Left cardiac atrium (tissue), 4 donors: ENCODE data around the gene VDR. TPM values are rescaled to one million over a fixed set of nuclear protein-coding genes. Genes with fewer than 3 reads are reported as not detected.

Experiments used
- ATAC-seq, 2 donors: fragments of 200-7000 bp; cut with Tn5 transposase; one replicate each; pipeline ENCODE4 v1.9.1; 2020; ENCODE audit warnings: mild to moderate bottlenecking in 2 of 2, moderate library complexity in 2 of 2
- DNase-seq: peaks from one replicate; pipeline ENCODE4 v3.0.0-alpha.2; 2020
- intact Hi-C, 2 donors: fragments of 100-400 bp; cut with DNase I; formaldehyde crosslinking; loops; one replicate each; pipeline versions ENCODE4 v1.14.1 to v1.15.1; 2022 to 2023
- total RNA-seq, 2 donors: library from RNA; stranded (reverse); fragmentation: NEBNext Ultra II Directional; extraction: Animal tissue kit (Norgen Biotek cat#: 25700); gene quantifications; one replicate each; pipeline ENCODE4 v1.2.1, GENCODE V29; 2021
- donor health status: DM: no; HTN: yes; CAD: no.
- donor health status: DM: no; HTN: yes; CAD: no; lungs with severe emphysema.
- donor health status: DM: yes; HTN: yes; CAD: no.
- donor health status: Dilated cardiomyopathy.

Gene VDR
- total RNA-seq, 2 donors from 2014 or later = 0.74 to 3.1 TPM

GRCh38 chr12:47938093-47938492 lies 33.3 kb upstream of the VDR start:
- no peak for DNase-seq
- ATAC-seq = no peak
- intact Hi-C loops = no loop called here

- DNase-seq (peak; percentile 56), ATAC-seq (peak; percentile 78 to 81)
- intact Hi-C loops = no loop called here
Measured at GRCh38 chr12:47935184-47935583, 30.4 kb upstream of the VDR start.

DNA sequence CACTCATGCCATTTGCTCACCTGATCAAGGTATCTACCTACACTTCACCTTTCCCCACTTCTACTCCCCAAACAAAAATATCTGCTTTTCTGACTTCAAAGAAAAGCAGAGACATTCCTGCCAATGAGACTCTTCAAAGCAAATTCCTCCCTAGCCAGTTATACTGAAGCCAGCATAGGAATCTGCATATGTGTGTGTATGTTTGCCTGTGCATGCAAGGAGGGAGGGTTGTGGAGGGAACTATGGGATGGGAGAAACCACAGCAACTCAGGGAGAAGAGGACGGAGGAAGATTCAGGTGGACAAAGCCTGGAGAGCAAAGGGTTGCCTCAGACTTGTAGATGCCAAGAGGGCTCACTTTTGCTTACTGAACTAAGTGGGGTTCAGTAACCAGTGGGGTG lies 26.4 kb upstream of the VDR start:
- ATAC-seq = no peak
- intact Hi-C loops = no loop called here
- no peak for DNase-seq

DNA sequence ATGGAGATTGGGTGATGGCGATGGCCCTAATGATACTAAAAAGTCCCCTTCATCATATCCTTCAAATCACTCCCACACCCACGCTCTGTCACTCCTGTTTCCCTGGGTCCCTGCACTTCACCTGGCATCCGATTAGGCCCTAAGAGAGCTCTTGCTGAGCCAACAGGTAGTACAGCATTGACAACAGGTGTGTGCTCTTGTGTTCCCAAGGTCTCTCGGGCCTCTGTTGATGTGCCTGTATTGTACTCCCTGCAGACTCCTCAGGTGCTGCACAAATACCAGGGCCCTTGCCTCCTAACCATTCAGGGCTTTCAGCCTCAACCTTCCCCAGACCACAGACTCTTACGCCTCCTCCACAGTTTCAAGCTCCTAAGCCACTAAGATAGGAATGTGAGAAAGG lies 25.8 kb upstream of the VDR start:
- no peak for DNase-seq
- no peak for ATAC-seq
- intact Hi-C loops = no loop called here

DNA sequence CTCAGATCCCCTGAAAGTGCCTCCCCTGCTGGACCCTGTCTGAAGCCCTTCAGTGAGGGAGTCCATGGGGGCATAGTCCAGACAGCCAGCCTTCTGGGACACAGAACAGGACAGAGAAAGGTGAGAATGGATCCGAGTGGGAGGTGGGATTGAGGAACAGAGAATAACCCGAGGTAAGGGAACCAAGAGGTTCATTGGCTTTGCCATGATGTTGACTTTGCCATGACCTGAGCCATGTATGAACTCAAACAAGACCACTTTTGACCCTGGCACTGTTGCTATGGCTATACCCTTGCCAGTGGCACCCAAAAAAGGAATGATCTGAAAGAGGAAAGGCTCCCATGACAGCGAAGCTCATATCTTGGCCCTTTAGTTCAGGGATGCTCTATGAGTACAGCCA lies 22.6 kb upstream of the VDR start:
- DNase-seq = no peak

DNA sequence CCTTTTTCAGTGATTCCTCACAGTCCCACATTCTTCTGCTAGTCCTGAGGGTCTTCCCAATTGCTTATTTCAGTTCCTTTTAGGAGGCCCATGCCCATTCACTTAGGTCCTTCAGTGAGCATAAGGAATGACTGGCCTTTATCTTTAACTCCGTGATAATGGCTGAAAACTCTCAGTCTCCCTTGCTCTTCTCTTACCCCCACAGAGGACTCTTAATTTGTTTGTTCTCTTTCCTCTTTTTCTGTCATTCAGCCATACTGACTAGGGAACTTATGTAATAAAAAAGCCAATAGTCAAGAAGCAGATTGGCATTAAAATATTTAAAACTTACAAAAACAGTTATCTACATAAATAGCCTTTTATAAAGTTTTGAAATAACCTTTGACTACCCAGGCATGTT lies 17.1 kb upstream of the VDR start:
- no peak for DNase-seq
- intact Hi-C loops = no loop called here
- ATAC-seq = no peak

More for the DNA sequence above, 22.6 kb upstream of the VDR start:
- intact Hi-C loops = no loop called here
- ATAC-seq = no peak

- ATAC-seq = no peak
- intact Hi-C loops = no loop called here
- DNase-seq = no peak
Measured at GRCh38 chr12:47920913-47921312, 16.1 kb upstream of the VDR start.

- ATAC-seq = no peak
- DNase-seq = no peak
- intact Hi-C loops = no loop called here
Measured at GRCh38 chr12:47913081-47913480, 8.3 kb upstream of the VDR start.

DNA sequence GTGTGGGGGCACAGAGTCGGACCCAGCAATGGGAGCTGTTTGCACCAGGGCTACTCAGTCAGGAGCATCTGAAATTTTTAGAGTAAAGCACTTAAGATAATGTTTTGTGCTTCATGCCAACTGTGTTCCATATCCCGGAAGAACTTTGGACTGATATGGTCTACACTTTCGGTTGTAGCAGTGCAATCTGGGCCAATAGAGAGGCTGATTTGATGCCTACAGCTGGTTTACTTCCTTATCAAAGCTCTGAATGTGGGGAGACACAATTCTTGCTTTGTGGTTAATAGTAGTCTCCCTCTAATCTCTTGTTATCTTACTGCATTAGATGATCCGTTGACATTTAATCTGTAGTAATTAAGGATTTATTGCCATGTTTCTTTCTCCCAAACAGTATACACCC lies 7.8 kb upstream of the VDR start:
- intact Hi-C loops = no loop called here
- ATAC-seq (no peak), DNase-seq (no peak)

- intact Hi-C loops = no loop called here
- ATAC-seq (no peak), DNase-seq (no peak)
Measured at GRCh38 chr12:47910981-47911380, 6.2 kb upstream of the VDR start.

GRCh38 chr12:47910486-47910885 lies 5.7 kb upstream of the VDR start:
- DNase-seq = no peak
- intact Hi-C loops = no loop called here

DNA sequence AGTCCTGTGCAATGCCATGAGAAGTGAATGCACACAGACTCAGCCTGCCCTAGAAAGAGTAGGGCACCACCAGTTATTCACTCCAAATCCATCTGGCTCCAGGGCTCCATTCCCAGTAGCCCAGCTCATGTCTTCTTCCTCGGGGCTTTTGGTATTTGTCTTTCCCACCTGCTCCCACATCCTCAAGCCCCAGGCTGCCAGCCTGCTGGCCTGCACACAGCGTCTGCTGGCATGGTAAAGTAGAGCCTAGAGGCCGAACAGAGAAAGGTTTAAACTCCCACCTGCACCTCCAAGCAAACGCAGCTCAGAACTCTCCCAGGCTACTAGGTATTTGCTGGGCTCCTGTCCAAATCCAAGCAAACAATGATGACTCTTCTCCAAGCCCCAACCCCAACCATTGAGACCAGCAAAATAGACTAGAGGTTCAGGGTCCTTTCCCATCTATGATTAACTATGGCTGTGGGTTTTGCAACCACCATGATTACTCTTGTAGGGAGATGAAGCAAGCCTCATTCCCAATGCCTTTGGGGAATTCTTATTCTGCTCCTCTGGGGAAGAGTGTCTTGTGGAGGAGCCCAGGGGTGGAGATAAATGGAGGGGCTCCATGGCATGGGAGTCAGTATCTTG lies 5.2 kb upstream of the VDR start:
- no peak for DNase-seq
- ATAC-seq = no peak
- intact Hi-C loops = no loop called here

More at GRCh38 chr12:47910486-47910885, 5.7 kb upstream of the VDR start:
- no peak for ATAC-seq

DNA sequence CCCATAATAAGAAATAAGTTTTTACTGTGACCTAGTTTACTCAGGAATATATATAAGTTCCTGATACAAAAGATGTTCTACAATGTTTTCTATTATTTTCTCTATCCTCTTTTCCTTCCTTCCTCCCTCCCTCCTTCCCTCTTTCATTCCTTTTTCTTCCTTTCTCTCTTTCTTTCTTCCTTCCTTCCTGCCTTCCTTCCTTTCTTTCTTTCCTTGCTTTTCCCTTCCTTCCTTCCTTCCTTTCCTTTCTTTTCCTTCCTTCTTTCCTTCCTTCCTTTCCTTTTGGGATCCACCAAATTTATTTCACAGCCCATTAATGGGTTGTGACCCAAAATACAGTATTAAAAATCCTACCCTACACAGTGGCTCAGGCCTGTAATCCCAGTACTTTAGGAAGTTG lies 3.9 kb upstream of the VDR start:
- DNase-seq (no peak), ATAC-seq (no peak)
- intact Hi-C loops = no loop called here

- DNase-seq = no peak
- no peak for ATAC-seq
- intact Hi-C loops = no loop called here
Measured at GRCh38 chr12:47907851-47908454, 3.2 kb upstream of the VDR start.

DNA sequence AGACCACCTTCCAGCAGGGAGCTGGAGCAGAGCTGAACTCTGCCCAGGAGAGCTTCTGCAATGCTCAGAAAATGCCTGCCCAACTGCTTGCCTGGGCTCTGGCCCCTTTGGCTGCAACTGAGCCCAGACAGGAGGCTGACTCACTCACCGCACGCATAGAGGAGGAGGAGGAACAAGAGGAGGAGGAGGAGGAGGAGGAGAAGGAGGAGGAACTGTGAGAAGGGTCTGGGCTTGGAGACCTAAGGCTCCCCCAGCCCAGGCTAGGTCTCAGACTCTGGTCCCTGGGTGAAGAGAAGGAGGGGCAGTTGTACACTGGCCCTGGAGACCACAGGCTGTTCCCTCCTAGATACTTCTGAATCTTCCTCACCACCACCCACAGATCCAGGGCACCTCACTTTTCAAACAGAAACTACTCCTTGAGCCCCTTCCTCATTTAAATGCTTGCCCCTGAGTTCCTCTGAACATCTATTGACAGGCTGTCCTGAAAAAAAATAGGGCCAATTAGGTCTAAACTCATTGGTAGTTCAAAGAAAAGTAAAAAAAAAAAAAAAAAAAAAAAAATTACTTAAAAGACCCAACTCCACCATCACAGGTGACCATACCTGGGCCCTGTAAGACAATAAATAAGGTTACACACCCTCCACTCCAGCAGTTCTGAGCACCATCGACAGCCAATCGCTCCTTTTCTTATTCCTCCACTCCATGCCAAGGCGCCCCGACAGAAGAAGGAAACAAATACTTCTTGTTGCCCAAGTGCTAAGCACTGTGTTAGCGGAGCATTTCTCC lies 674 bp downstream of the VDR start:
- intact Hi-C loops = no loop called here
- ATAC-seq = peak; percentile 47 to 88
- DNase-seq = peak; percentile 63

DNA sequence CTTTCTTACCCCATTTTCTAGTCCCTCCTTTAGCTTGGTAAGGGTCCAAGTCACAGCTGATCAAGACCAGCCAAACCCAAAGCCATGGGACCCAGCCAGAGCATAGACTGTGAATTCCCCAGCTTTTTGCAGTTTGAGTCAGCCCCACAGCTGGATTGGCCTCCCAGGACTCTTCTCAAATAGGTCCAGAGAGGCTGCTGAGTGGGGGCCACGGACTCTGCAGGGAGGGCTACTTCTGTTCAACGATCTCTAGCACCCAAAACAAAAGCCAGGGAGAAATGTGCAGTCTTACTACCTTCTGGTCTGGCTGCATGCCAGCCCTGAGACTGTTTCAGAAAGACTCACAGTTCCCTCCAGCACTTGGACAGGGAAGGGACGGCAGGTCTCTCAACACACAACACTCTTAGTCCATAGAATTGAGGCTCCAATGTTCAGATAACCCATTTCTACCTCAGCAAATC lies 1.6 kb downstream of the VDR start:
- DNase-seq (peak; percentile 34), ATAC-seq (peak in 1 of 2 donors; percentile 25)
- intact Hi-C loops = no loop called here

- intact Hi-C loops = no loop called here
- ATAC-seq = no peak
- no peak for DNase-seq
Measured at GRCh38 chr12:47902131-47902639, 2.6 kb downstream of the VDR start.

- ATAC-seq (no peak), DNase-seq (no peak)
- intact Hi-C loops = no loop called here
Measured at GRCh38 chr12:47901718-47902093, 3.1 kb downstream of the VDR start.

DNA sequence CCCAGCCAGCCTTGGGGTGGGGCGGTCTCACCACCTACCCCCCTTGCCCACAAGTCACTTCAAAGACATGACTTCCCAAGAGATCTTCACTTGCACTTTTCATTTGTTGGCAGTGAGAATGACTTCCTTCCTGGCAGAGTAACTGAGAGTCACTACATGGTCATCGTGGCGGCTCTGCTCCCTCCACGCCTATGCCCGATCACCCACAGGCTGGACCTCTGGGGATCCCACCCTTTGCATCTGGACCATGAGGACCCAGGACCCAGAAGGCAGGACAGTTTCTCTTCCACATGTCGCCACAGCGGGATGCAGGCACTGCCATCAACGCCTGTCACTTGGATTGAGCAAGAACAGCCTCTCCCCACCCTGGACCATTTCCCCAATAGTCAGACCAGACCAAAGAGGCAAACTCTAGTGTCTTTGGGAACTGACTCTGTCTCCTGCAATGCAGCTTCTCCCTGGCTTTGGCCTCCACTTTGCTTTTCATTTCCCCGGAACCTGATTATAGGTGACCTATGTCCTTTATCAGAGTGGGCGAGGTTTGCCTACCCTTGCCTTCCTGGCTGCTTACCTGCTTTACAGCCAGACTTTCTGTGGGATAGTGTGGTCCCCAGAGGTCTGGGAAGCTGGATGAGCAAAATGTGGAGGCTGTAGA lies 3.6 kb downstream of the VDR start:
- no peak for ATAC-seq
- intact Hi-C loops = no loop called here
- DNase-seq = no peak
